Skeletal muscle cell (primary cell): Measurements from ENCODE around the gene WWOX.

Source experiments
- DNase-seq: peaks from one replicate; pipeline ENCODE4 v3.0.0-alpha.2; 2010; ENCODE audit warnings: low read depth
- H3K4me3 ChIP-seq: 2 replicates; pipeline ENCODE4 v1.5.1; 2011; ENCODE audit warnings: low read depth, mild to moderate bottlenecking, control low read depth, low read length, moderate library complexity

WWOX gene

GRCh38 chr16:78768226-78768625, 668.8 kb downstream of the WWOX start:
- DNase-seq: no peak
- no peak overlapping the region for H3K4me3 ChIP-seq

DNA sequence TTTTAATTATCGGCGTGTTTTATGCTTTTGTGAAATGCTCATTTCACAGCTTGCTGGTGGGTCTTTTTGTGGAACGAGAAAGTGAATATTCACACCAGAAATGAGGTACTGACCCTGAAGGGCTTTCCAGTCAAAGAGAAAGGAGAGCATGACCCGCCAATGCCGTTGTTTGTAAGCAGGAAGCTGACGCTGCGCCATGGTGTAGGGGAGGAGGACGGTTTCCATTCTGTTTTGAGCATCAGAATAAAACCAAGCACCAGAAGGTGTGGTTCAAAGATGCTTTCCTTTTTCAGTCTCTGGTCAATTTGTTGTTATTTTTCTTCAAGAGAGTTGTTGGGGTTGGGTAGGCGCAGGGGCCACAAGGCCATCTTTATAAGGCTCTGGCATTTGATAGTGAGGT, 669.3 kb downstream of the WWOX start:
- H3K4me3 ChIP-seq: no peak overlapping the region
- DNase-seq: no peak

- H3K4me3 ChIP-seq: no peak overlapping the region
- DNase-seq: no peak
Observed at GRCh38 chr16:78770353-78771091, 671.1 kb downstream of the WWOX start.

- H3K4me3 ChIP-seq: no peak overlapping the region
- DNase-seq: no peak
Observed at GRCh38 chr16:78773291-78773702, 673.8 kb downstream of the WWOX start.

DNA sequence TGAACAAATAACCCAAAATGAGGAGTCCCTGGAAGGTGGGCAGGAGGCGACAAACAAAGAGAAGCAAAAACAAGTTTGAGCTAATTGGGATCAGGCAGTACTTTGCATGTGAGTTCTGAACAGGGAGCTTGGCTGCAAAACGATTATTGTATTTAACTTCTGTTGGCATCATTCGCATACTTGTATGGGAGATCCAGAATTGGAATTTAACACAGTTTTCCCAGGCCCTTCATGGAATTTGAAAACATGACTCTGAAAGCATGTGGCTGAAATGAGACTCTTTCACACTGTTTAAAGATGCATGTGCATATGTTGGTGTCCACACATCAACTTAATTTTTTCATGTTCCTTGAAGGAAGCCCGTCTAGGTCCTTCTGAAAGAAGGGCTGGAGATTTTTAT, 674.3 kb downstream of the WWOX start:
- no peak overlapping the region for H3K4me3 ChIP-seq

GRCh38 chr16:78775161-78775561, 675.7 kb downstream of the WWOX start:
- H3K4me3 ChIP-seq: no peak overlapping the region
- no peak for DNase-seq

More for the DNA sequence above, 674.3 kb downstream of the WWOX start:
- DNase-seq: no peak

GRCh38 chr16:78778101-78779004, 678.9 kb downstream of the WWOX start:
- no peak for DNase-seq
- no peak overlapping the region for H3K4me3 ChIP-seq

DNA sequence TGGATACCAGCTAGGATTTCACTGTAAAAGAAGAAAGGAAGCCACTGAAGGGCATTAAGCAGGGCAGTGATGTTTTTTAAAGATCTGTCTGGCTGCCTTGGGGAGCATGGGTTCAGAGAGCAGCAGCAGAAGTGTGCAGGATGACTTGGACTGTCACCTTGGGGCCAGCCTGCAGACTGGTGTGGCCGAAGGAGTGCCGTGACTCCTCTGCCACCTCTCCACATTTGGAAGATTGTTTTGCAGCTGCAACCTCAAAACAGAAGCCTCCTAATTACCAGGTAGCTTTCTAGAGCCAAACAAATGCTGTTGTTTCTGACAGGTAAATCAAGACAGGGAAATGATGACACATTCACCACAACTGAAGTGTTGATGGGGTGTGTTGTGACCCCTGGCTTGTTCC, 681.4 kb downstream of the WWOX start:
- DNase-seq: no peak
- H3K4me3 ChIP-seq: no peak overlapping the region

DNA sequence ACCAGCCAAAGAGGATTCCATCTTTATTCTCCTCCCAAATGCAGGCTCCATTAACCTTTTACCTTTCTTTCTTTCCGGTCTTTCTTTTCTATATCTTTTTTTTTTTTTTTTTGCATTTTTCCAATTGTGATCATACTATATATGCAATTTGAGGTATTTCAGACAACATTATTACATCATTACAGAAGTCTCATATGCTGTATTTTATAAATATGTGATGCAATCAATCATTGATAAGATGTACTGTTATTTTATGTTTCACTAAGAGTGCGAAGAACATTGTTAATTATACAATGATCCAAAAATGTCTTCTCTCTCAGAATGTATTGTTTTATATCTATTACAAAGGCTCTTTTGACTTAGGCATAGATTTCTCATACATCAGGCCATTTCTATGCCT, 683.1 kb downstream of the WWOX start:
- DNase-seq: no peak

GRCh38 chr16:78783570-78784079, 684.2 kb downstream of the WWOX start:
- DNase-seq: no peak
- no peak overlapping the region for H3K4me3 ChIP-seq

More for the DNA sequence above, 683.1 kb downstream of the WWOX start:
- no peak overlapping the region for H3K4me3 ChIP-seq

- DNase-seq: no peak
- H3K4me3 ChIP-seq: no peak overlapping the region
Observed at GRCh38 chr16:78784771-78785170, 685.3 kb downstream of the WWOX start.

DNA sequence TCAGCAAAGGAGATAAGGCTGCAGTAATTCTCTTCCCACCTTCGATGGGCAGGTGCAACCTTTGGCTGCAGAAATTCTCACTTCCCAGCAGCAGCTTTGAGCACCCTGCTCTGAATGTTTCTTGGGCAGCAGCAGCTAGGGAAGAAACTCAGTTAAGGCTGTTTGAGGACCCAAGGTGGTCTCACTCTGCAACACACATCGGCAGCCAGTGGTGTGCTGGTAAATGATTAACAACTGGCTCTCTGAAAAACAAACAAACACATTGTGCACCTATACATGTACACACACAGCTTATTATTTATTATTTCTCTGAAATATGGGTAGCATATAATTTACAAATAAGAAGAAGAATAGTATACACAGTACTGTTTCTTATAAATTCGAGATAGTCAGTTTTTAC, 685.8 kb downstream of the WWOX start:
- DNase-seq: no peak

DNA sequence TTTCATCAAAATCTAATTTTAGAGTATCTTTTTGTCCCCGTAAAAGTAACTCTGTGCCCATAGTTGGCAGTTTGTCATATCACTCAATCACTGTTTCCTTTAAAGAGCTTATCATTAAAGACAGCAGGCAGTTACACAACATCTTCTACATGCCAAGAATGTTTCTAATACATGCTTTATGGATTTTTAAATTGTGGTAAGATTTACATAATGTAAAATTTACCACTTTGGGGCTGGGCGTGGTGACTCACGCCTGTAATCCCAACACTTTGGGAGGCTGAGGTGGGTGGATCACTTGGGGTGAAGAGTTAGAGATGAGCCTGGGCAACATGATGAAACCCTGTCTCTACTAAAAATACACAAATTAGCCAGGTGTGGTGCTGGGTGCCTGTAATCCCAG, 687.2 kb downstream of the WWOX start:
- H3K4me3 ChIP-seq: no peak overlapping the region
- DNase-seq: no peak

More for the DNA sequence above, 685.8 kb downstream of the WWOX start:
- H3K4me3 ChIP-seq: no peak overlapping the region

- DNase-seq: no peak
- H3K4me3 ChIP-seq: no peak overlapping the region
Observed at GRCh38 chr16:78788276-78788675, 688.8 kb downstream of the WWOX start.

DNA sequence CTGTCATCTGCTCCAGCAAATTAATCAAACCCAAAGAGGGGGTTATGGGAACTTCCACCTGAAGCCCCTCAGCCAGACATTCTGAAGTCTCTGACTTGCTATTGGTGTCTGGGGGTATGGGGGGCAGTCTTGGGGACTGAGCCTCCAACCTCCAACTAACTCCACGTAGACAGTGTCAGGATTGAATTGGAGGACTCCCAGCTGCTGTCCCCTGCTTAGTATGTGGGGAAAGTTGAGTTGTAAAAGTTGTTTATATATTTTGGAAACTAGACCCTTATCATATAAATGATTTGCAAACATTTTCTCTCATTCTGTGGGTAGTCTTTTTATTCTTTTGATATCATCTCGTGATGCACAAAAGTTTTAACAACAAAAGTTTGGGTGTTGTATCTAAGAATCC, 689.2 kb downstream of the WWOX start:
- no peak for DNase-seq
- no peak overlapping the region for H3K4me3 ChIP-seq

GRCh38 chr16:78789561-78789960, 690.1 kb downstream of the WWOX start:
- no peak for DNase-seq
- H3K4me3 ChIP-seq: no peak overlapping the region

- H3K4me3 ChIP-seq: no peak overlapping the region
- no peak for DNase-seq
Observed at GRCh38 chr16:78791011-78791410, 691.6 kb downstream of the WWOX start.

DNA sequence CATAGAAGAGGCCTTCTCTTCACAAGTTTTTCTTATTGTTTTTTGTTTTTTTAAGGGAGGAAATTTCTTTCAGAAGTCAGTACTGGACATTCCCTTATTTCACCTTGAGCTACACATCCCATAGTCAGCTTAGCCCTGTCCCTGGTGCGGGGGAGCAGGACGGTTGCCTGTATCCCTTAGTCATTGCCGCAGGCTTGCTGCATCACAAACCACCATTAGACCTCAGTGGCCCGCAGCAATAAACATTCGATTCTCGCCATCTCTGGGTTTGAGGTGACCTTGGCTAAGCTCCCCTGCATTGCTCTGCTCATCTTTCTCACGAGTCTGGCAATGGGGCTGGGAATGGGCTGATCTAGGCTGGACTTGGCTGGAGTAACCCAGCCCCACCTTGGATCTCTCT, 692.5 kb downstream of the WWOX start:
- H3K4me3 ChIP-seq: no peak overlapping the region

DNA sequence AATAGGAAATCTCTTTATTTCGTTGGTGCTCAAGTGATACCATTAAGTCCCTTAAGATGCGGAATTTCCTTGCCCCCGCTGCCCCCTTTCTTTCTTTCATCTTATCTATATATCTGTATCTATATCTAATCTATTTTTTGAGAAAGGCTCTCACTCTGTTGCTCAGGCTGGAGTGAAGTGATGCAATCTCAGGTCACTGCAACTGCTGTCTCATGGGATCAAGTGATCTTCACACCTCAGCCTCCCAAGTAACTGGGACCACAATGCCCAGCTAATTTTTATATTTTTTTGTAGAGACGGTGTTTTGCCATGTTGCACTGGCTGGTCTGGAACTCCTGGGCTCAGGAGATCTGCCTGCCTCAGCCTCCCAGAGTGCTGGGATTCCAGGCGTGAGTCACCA, 693.5 kb downstream of the WWOX start:
- no peak overlapping the region for H3K4me3 ChIP-seq
- no peak for DNase-seq

More for the DNA sequence above, 692.5 kb downstream of the WWOX start:
- no peak for DNase-seq

DNA sequence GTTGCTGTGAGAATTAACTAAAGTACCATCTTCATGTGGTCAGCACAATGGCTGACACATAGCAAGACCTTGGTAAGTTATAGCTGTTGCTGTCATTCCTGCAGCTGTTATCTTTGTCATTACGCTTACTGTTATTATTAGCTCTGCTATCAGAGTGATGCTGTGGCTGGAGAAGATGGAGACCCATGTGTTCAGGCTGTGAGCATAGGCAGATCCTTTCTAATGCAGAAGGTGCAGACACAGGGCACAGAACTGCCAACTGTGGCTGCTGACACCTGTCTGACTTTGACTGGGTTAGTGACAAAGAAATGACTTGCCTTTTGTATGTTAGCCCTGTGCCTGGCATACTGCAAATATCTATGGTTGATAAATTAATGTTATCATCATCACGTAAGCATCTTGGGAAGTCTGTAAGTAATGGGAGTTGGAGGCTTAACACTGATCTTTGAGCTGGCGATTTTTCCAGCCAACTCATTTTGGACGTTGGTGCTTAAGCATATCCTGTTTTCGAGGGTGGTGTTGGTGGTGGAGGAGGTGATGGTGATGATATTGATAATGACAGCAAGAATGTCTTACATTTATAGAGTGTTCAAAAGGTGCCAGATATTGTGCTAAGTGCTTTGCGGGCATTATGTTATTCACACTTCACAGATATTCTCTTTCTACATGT, 695.3 kb downstream of the WWOX start:
- H3K4me3 ChIP-seq: no peak overlapping the region
- no peak for DNase-seq
